Thymus (tissue), 11 donors: ENCODE results near the gene DPF3. TPM values are rescaled to one million over a fixed set of nuclear protein-coding genes. Genes with fewer than 3 reads are reported as not detected.

ENCODE experiments used
- DNase-seq, 9 donors: peaks; one replicate each; pipeline ENCODE4 v3.0.0-alpha.2; 2013; ENCODE audit warnings: low spot score in 9 of 9, low read depth in 6 of 9, missing footprints in 1 of 9
- H3K27ac ChIP-seq, 2 donors: one replicate each; pipeline ENCODE4 v1.5.1; 2013; ENCODE audit warnings: control low read depth in 1 of 2, low read depth in 1 of 2, low read length in 1 of 2, mild to moderate bottlenecking in 1 of 2, moderate library complexity in 1 of 2
- H3K27me3 ChIP-seq, 2 donors: one replicate each; pipeline ENCODE4 v1.5.1; 2013; ENCODE audit warnings: low read length in 1 of 2; ENCODE audit not compliant: control insufficient read depth in 2 of 2, insufficient read depth in 1 of 2
- H3K36me3 ChIP-seq, 2 donors: one replicate each; pipeline ENCODE4 v1.5.1; 2013; ENCODE audit warnings: low read length in 1 of 2, mild to moderate bottlenecking in 1 of 2, moderate library complexity in 1 of 2; ENCODE audit not compliant: control insufficient read depth in 2 of 2, insufficient read depth in 2 of 2
- H3K4me1 ChIP-seq, 2 donors: one replicate each; pipeline ENCODE4 v1.5.1; 2013; ENCODE audit warnings: low read length in 2 of 2; ENCODE audit not compliant: control insufficient read depth in 2 of 2, insufficient read depth in 2 of 2
- H3K4me3 ChIP-seq, 2 donors: one replicate each; pipeline ENCODE4 v1.5.1; 2013; ENCODE audit warnings: low read length in 2 of 2, control low read depth in 1 of 2, mild to moderate bottlenecking in 1 of 2
- H3K9me3 ChIP-seq, 2 donors: one replicate each; pipeline ENCODE4 v1.5.1; 2013; ENCODE audit warnings: low read length in 1 of 2, mild to moderate bottlenecking in 1 of 2; ENCODE audit not compliant: control insufficient read depth in 2 of 2, insufficient read depth in 1 of 2
- WGBS: extraction: QIAGEN DNeasy Blood & Tissue Kit; methylation state at CpG from one replicate; pipeline ENCODE4 v1.1.7; 2013; 5-methylcytosine and 5-hydroxymethylcytosine counted together
- polyA plus RNA-seq: library from polyadenylated mRNA; stranded (reverse); fragments of 200-250 nt; gene quantifications from one replicate; pipeline ENCODE4 v1.2.3, GENCODE V29; 2013
- total RNA-seq: library from RNA; stranded (reverse); fragments of 120-200 nt; gene quantifications from one replicate; pipeline ENCODE4 v1.2.4, GENCODE V29; 2013
- donor health status: healthy.

The DPF3 gene
- total and polyA plus RNA-seq, 2 donors, result 0.46 to 1.6 TPM

DNA sequence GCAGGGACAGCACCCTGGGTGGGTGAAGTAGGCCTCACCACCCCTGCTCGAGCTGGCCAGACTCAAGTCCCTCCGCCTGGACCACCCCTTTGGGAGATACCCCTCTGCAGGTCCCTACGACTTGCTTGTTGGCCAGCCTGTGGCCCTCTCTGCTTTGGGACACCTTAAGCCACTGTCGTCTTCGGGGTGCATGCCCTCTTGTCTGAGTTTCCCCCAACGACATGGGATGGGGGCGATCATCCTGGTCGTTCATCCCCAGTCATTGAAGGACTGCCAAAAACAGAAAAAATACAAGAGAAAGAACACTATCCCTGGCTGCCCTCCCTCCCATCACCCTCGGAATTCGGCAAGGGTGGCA lies 151.1 kb downstream of the DPF3 start:
- no peak for DNase-seq
- Histone ChIP-seq H3K27ac (no peak overlapping the region), H3K4me1 (no peaks in the 10 kb centered on the region), H3K36me3 (no peaks in the 10 kb centered on the region), H3K27me3 (no peaks in the 10 kb centered on the region), H3K4me3 (no peak overlapping the region), H3K9me3 (peaks cover 0 to 4% of the 10 kb centered on the region in 2 donors)
- WGBS, result 97% methylated on average over 10 of the region's 10 CpGs

GRCh38 chr14:72742118-72742837 lies 151.6 kb downstream of the DPF3 start:
- peaks cover 0 to 2% of the 10 kb centered on the region in 2 donors for H3K9me3 ChIP-seq
- no peaks in the 10 kb centered on the region for H3K27me3 ChIP-seq
- 83% methylated on average over 27 of the region's 27 CpGs for WGBS
- no peak for DNase-seq
- H3K4me1 ChIP-seq, result no peaks in the 10 kb centered on the region
- H3K27ac ChIP-seq, result no peak overlapping the region
- no peaks in the 10 kb centered on the region for H3K36me3 ChIP-seq
- no peak overlapping the region for H3K4me3 ChIP-seq

DNA sequence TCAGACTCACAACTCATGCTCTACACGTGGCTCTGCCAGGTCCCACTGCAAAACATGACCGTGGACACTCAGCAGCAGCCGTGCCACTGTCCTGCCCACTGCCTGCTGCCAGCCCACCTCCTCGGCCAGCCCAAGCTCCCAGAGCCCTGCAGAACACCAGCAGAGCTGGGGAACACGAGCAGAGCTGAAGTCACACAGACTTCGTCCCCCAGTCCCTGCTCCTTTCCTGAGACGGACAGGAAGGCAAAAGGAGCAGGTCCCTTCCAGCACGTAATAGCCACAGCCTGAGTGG lies 152.1 kb downstream of the DPF3 start:
- Histone ChIP-seq H3K27me3 (no peaks in the 10 kb centered on the region), H3K4me1 (no peaks in the 10 kb centered on the region), H3K9me3 (no peaks in the 10 kb centered on the region), H3K4me3 (no peak overlapping the region), H3K27ac (no peak overlapping the region), H3K36me3 (no peaks in the 10 kb centered on the region)
- DNase-seq, result no peak
- 92% methylated on average over 8 of the region's 8 CpGs for WGBS

GRCh38 chr14:72740966-72741825 lies 152.7 kb downstream of the DPF3 start:
- DNase-seq, result no peak
- Histone ChIP-seq H3K36me3 (no peaks in the 10 kb centered on the region), H3K4me1 (no peaks in the 10 kb centered on the region), H3K27me3 (no peaks in the 10 kb centered on the region), H3K27ac (no peak overlapping the region), H3K9me3 (no peaks in the 10 kb centered on the region), H3K4me3 (no peak overlapping the region)
- WGBS, result 93% methylated on average over 10 of the region's 10 CpGs

- Histone ChIP-seq H3K4me1 (no peaks in the 10 kb centered on the region), H3K36me3 (no peaks in the 10 kb centered on the region), H3K27ac (no peak overlapping the region), H3K4me3 (no peak overlapping the region), H3K9me3 (no peaks in the 10 kb centered on the region), H3K27me3 (no peaks in the 10 kb centered on the region)
- DNase-seq, result no peak
- WGBS, result 93% methylated on average over 4 of the region's 4 CpGs
These were observed 153.4 kb downstream of the DPF3 start for GRCh38 chr14:72740504-72740961.

GRCh38 chr14:72739446-72740405 lies 154.2 kb downstream of the DPF3 start:
- Histone ChIP-seq H3K27ac (no peak overlapping the region), H3K9me3 (no peaks in the 10 kb centered on the region), H3K4me1 (no peaks in the 10 kb centered on the region), H3K4me3 (no peak overlapping the region), H3K36me3 (no peaks in the 10 kb centered on the region), H3K27me3 (no peaks in the 10 kb centered on the region)
- no peak for DNase-seq
- WGBS, result 95% methylated on average over 14 of the region's 14 CpGs

DNA sequence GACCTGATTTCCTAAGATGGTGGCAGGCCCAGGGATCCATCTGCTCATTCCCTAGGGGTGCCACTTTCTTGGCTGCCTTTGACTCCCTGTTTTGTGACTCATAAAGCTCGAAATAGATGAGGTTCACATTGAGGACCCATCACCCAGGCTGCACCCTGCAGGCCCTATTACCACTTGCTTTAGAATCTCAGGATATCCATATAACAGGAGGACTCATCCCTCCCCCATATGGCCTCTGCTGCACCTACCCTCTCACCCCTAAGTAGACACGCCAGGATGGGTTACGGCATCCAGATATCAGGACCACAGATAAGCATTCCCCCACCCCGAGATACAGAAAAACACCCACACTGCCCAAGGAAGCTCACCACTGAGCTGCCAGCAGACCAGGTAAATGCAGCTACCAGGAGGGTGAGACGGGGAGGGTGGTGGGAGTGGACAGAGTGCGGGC lies 155.7 kb downstream of the DPF3 start:
- 95% methylated on average over 6 of the region's 6 CpGs for WGBS
- H3K27ac ChIP-seq, result no peak overlapping the region
- no peak for DNase-seq

DNA sequence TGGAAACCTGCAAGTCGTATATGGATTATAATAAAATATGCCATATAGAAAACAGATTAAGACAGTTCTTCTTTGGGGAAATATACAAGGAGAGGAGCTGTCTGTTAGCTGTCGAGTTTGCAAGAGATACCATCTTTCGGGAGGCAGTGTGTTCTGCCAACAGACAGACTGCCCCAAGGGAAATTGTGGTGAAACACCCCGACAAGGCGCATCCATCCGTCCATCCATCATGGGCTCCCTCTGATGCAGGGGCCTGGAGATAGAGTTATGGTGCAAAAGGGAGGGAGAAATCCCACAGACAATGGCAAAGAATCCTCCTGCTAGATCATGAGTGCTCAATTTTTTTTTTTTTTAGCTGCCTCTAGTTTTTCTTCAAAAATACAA lies 156.3 kb downstream of the DPF3 start:
- Histone ChIP-seq H3K36me3 (no peaks in the 10 kb centered on the region), H3K9me3 (no peaks in the 10 kb centered on the region), H3K4me1 (no peaks in the 10 kb centered on the region), H3K27me3 (no peaks in the 10 kb centered on the region), H3K4me3 (no peak overlapping the region), H3K27ac (no peak overlapping the region)
- 89% methylated on average over 6 of the region's 6 CpGs for WGBS
- no peak for DNase-seq

More for the DNA sequence above, 155.7 kb downstream of the DPF3 start:
- H3K9me3 ChIP-seq, result no peaks in the 10 kb centered on the region
- no peaks in the 10 kb centered on the region for H3K4me1 ChIP-seq
- no peak overlapping the region for H3K4me3 ChIP-seq
- no peaks in the 10 kb centered on the region for H3K36me3 ChIP-seq
- no peaks in the 10 kb centered on the region for H3K27me3 ChIP-seq
